ENCODE results near the gene PRSS23. TPM values are rescaled to one million over a fixed set of nuclear protein-coding genes. Genes with fewer than 3 reads are reported as not detected.

PRSS23 gene
- total RNA-seq, 1 experiment from 2014 or later, result 3.8 TPM

DNA sequence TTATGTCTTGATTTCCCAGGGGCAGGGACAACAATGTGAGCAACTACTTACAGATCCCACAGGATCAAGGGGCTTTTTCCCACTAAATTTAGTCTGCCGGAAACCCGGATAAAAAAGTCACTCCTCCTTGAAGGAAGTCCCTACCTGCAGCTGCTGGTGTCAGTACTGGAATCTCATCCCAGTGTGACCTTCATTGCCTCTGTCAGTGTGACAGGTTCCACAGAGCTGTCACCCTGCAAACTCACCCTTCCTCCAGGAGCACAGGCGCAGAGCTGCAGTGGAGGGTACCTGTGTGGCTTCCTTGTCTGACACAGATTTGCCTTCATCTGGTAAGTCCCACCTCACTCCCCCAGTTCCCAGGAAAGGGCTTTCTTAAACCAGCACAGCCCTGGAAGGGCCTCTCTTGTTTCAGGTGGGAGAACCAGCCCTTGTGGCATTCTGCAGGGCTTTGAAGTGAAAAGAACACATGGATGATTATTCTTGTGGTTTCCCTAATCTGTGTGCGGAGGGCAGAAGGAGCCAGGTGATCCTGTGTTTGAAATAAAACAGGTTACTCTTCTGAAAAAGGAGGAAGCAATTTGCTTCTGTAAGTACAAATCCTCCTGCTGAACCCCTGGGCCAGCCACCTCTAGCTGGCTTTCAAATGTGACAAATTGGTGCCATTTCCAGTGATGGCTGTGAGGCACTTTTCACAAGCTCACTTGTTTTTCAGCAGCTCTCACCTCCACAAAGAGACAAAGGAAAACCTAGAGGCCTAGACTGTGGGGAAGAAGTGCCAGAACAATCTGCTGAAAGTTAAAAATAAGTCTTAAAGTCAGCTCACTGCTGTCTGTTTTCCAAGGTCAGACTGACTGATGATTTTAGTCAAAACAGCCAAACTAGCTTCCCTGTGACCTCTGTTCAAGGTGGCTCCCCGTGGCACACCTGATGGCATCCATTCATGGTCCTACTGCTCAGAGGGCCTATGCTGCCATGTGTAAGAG is 9.2 kb upstream of the PRSS23 start (continued):
- TF ChIP-seq, protein P1, sequence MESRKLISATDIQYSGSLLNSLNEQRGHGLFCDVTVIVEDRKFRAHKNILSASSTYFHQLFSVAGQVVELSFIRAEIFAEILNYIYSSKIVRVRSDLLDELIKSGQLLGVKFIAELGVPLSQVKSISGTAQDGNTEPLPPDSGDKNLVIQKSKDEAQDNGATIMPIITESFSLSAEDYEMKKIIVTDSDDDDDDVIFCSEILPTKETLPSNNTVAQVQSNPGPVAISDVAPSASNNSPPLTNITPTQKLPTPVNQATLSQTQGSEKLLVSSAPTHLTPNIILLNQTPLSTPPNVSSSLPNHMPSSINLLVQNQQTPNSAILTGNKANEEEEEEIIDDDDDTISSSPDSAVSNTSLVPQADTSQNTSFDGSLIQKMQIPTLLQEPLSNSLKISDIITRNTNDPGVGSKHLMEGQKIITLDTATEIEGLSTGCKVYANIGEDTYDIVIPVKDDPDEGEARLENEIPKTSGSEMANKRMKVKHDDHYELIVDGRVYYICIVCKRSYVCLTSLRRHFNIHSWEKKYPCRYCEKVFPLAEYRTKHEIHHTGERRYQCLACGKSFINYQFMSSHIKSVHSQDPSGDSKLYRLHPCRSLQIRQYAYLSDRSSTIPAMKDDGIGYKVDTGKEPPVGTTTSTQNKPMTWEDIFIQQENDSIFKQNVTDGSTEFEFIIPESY (IDR thresholded peaks at IDR 0.05; ENCODE audit: extremely low read depth, insufficient replicate concordance, low read length), result no peak

DNA sequence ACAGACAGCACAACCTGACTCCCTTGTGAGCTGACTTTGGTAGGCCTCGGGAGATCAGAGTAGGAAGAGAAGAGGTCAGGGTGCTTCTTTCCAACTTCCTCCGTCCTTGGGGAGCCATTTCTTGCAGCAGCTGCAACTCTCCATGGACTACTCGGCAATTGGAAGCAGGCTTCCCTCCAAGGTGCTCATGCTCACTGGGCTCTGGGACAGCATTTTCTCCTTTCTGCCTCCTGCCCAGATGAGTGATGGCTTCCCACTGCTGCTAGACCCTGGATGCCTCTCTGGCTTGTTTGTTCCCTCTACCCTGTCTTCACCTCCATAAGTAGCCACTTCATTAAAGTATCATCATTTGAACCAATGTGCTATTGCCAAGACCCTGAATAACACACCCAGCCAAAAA is 8.2 kb upstream of the PRSS23 start:
- intact Hi-C loops (cut with micrococcal nuclease), result no loop called here
- Histone ChIP-seq H3K4me3 (replicated peaks in 1 of 2; ENCODE audit: low read depth in 1 of 2, low read length in 2 of 2) (no peak overlapping the region), H3K27me3 (ENCODE audit: insufficient read depth, low read length) (no peaks in the 10 kb centered on the region), H3K4me1 (ENCODE audit: control insufficient read depth in 1 of 2, insufficient read depth in 2 of 2, low read length in 2 of 2) (peaks cover 7 to 8% of the 10 kb centered on the region in 2 experiments; a peak in 2 of 4 replicates), H3K27ac (ENCODE audit: low read depth, low read length) (no peak overlapping the region), H2AFZ (ENCODE audit: low read depth, low read length, poor library complexity, severe bottlenecking) (no peak overlapping the region), H3K9me3 (ENCODE audit: control insufficient read depth in 1 of 2, insufficient read depth in 1 of 2, low read depth in 1 of 2, low read length in 2 of 2) (no peaks in the 10 kb centered on the region), H3K79me2 (ENCODE audit: insufficient read depth, low read length) (no peaks in the 10 kb centered on the region), H3K4me2 (ENCODE audit: low read length) (no peak overlapping the region), H3K9ac (ENCODE audit: low read length) (no peak overlapping the region), H3K9me2 (ENCODE audit: insufficient read depth) (no peaks in the 10 kb centered on the region), H4K20me1 (ENCODE audit: insufficient read depth) (no peaks in the 10 kb centered on the region), H3K36me3 (ENCODE audit: control insufficient read depth in 1 of 2, insufficient read depth in 2 of 2, low read length in 2 of 2) (no peaks in the 10 kb centered on the region)
- BruUV-seq (replicated peaks), result no TSS peak
- ChIA-PET POLR2A (no interaction called here), RAD21 (ENCODE audit: low non-redundant PET in 1 of 2, low total read pairs in 2 of 2, uncharacterized antibody in 2 of 2, unreplicated experiment in 2 of 2) (no interaction called here), CTCF (interaction anchor here (1.1 kb wide), 1 partner anchor 10 kb away, joined by 3 read pairs; no protein-coding TSS in a partner anchor)
- DNase-seq (ENCODE audit: low read depth, low spot score) (no peak), ATAC-seq (no peak)
- TF ChIP-seq RAD21 (IDR thresholded peaks at IDR 0.05; ENCODE audit: low read depth) (no peak), SRF (IDR thresholded peaks at IDR 0.05; ENCODE audit: low read depth) (no peak), EZH2 (IDR thresholded peaks at IDR 0.05) (no peak), SP1 (IDR thresholded peaks at IDR 0.05; ENCODE audit: low read depth) (no peak), FOSL1 (IDR thresholded peaks at IDR 0.05; ENCODE audit: low read depth) (no peak), POLR2A (IDR thresholded peaks at IDR 0.05; ENCODE audit: borderline replicate concordance, extremely low read depth, insufficient read depth, insufficient read length) (no peak), TCF7L2 (IDR thresholded peaks at IDR 0.05; ENCODE audit: borderline replicate concordance, extremely low read depth, insufficient read depth, insufficient read length) (no peak), CEBPB (IDR thresholded peaks at IDR 0.05; ENCODE audit: low read depth) (no peak), SIN3A (IDR thresholded peaks at IDR 0.05; ENCODE audit: low read depth) (no peak), EGR1 (IDR thresholded peaks at IDR 0.05; ENCODE audit: low read depth) (no peak), ZNF274 (IDR thresholded peaks at IDR 0.05; ENCODE audit: low read depth, low read length) (no peak), ELF1 (IDR thresholded peaks at IDR 0.05; ENCODE audit: borderline replicate concordance, low read depth) (no peak)
- TF ChIP-seq, protein P2, sequence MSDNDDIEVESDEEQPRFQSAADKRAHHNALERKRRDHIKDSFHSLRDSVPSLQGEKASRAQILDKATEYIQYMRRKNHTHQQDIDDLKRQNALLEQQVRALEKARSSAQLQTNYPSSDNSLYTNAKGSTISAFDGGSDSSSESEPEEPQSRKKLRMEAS (IDR thresholded peaks at IDR 0.05), result no peak
- TF ChIP-seq, protein P1 (IDR thresholded peaks at IDR 0.05; ENCODE audit: extremely low read depth, insufficient replicate concordance, low read length), result no peak
- TF ChIP-seq, protein P3, sequence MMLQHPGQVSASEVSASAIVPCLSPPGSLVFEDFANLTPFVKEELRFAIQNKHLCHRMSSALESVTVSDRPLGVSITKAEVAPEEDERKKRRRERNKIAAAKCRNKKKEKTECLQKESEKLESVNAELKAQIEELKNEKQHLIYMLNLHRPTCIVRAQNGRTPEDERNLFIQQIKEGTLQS (IDR thresholded peaks at IDR 0.05), result no peak
- TF ChIP-seq, protein P4, sequence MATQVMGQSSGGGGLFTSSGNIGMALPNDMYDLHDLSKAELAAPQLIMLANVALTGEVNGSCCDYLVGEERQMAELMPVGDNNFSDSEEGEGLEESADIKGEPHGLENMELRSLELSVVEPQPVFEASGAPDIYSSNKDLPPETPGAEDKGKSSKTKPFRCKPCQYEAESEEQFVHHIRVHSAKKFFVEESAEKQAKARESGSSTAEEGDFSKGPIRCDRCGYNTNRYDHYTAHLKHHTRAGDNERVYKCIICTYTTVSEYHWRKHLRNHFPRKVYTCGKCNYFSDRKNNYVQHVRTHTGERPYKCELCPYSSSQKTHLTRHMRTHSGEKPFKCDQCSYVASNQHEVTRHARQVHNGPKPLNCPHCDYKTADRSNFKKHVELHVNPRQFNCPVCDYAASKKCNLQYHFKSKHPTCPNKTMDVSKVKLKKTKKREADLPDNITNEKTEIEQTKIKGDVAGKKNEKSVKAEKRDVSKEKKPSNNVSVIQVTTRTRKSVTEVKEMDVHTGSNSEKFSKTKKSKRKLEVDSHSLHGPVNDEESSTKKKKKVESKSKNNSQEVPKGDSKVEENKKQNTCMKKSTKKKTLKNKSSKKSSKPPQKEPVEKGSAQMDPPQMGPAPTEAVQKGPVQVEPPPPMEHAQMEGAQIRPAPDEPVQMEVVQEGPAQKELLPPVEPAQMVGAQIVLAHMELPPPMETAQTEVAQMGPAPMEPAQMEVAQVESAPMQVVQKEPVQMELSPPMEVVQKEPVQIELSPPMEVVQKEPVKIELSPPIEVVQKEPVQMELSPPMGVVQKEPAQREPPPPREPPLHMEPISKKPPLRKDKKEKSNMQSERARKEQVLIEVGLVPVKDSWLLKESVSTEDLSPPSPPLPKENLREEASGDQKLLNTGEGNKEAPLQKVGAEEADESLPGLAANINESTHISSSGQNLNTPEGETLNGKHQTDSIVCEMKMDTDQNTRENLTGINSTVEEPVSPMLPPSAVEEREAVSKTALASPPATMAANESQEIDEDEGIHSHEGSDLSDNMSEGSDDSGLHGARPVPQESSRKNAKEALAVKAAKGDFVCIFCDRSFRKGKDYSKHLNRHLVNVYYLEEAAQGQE (IDR thresholded peaks at IDR 0.05; ENCODE audit: low read depth), result no peak
